GM12878 (cell line): ENCODE measurements around the gene S100P. TPM values are rescaled to one million over a fixed set of nuclear protein-coding genes. Genes with fewer than 3 reads are reported as not detected.

ENCODE experiments used
- ATAC-seq: fragments of 200-7000 bp; cut with Tn5 transposase; 3 replicates; pipeline ENCODE4 v1.9.1; 2020; ENCODE audit warnings: mild to moderate bottlenecking, moderate library complexity
- BruUV-seq: library from RNA; stranded (reverse); fragments of 400-500 nt; replicated peaks from 2 replicates; lab custom pipeline; 2021; lab: Mats Ljungman, UMichigan
- CTCF ChIA-PET: fragments of 300-600 bp; sonication (Branson Sonifier 250); formaldehyde crosslinking; extraction: SDS; loops from one replicate; lab custom pipeline; 2021; ENCODE audit warnings: inconsistent platforms; lab: Yijun Ruan, JAX
- POLR2A ChIA-PET: fragments of 350-600 bp; formaldehyde crosslinking; extraction: SDS; loops from one replicate; lab custom pipeline; 2021; ENCODE audit warnings: inconsistent platforms; lab: Charles Lee
- RAD21 ChIA-PET: fragments of 300-600 bp; sonication (Branson Sonifier 250); formaldehyde crosslinking; loops from one replicate; lab custom pipeline; 2023; ENCODE audit warnings: antibody characterized with exemption; ENCODE audit not compliant: unreplicated experiment; lab: Charles Lee
- SMC1A ChIA-PET: fragments of 300-600 bp; sonication (Branson Sonifier 250); formaldehyde crosslinking; loops from one replicate; lab custom pipeline; 2023; ENCODE audit not compliant: unreplicated experiment, uncharacterized antibody; lab: Charles Lee
- DNase-seq: peaks from one replicate; pipeline ENCODE4 v3.0.0-alpha.2; 2011; ENCODE audit warnings: low read depth, low spot score
- FAIRE-seq: peaks from 3 replicates; lab custom pipeline; 2011; peaks lifted over from hg19 to GRCh38; lab: Jason Lieb, UNC
- H2AFZ ChIP-seq: 2 replicates; pipeline ENCODE4 v1.6.0; 2011; ENCODE audit warnings: low read depth, low read length, control low read depth; ENCODE audit not compliant: control insufficient read depth
- H3K27ac ChIP-seq: 2 replicates; pipeline ENCODE4 v1.5.1; 2011; ENCODE audit warnings: control low read depth; ENCODE audit not compliant: control insufficient read depth, insufficient read depth
- H3K27me3 ChIP-seq, 2 experiments: replicated peaks in 1 of 2; 2 replicates each; pipeline versions ENCODE4 v1.6.0 to v1.6.1; 2011; ENCODE audit warnings: low read length in 1 of 2; ENCODE audit not compliant: control insufficient read depth in 2 of 2, insufficient read depth in 2 of 2
- H3K36me3 ChIP-seq, 2 experiments: 2 replicates each; pipeline ENCODE4 v1.5.1; 2011; ENCODE audit warnings: low read length in 1 of 2; ENCODE audit not compliant: control insufficient read depth in 2 of 2, insufficient read depth in 2 of 2
- H3K4me1 ChIP-seq: 2 replicates; pipeline ENCODE4 v1.6.1; 2011; ENCODE audit warnings: mild to moderate bottlenecking, low read length, moderate library complexity, mixed read lengths; ENCODE audit not compliant: control insufficient read depth, insufficient read depth
- H3K4me2 ChIP-seq: 2 replicates; pipeline ENCODE4 v1.6.0; 2011; ENCODE audit warnings: control low read depth; ENCODE audit not compliant: control insufficient read depth, insufficient read depth
- H3K4me3 ChIP-seq: fragments of 200-600 bp; sonication (generic); 2 replicates; pipeline ENCODE4 v1.5.1; 2016
- H3K79me2 ChIP-seq: 2 replicates; pipeline ENCODE4 v1.6.0; 2011; ENCODE audit warnings: low read length; ENCODE audit not compliant: control insufficient read depth, insufficient read depth
- H3K9ac ChIP-seq: 2 replicates; pipeline ENCODE4 v1.8.0; 2011; ENCODE audit warnings: low read length, control low read depth, mixed read lengths; ENCODE audit not compliant: control insufficient read depth, insufficient read depth
- H3K9me3 ChIP-seq: replicated peaks from 3 replicates; pipeline ENCODE4 v1.5.1; 2011; ENCODE audit warnings: mild to moderate bottlenecking, low read length; ENCODE audit not compliant: control insufficient read depth, insufficient read depth
- H4K20me1 ChIP-seq: 2 replicates; pipeline ENCODE4 v1.6.0; 2011; ENCODE audit not compliant: control insufficient read depth, insufficient read depth
- BHLHE40 ChIP-seq, 2 experiments: fragments of 450-650 bp in 1 of 2; IDR thresholded peaks; 2 replicates each; pipeline ENCODE4 v1.6.1; 2011 to 2017; ENCODE audit warnings: low read depth in 2 of 2, borderline replicate concordance in 1 of 2, improper control_type of control experiment in 1 of 2, low read length in 1 of 2, mild to moderate bottlenecking in 1 of 2
- CREB1 ChIP-seq: IDR thresholded peaks from 2 replicates; pipeline ENCODE4 v1.6.1; 2012; ENCODE audit warnings: low read depth, mild to moderate bottlenecking, inconsistent platforms
- GABPA ChIP-seq: IDR thresholded peaks from 2 replicates; pipeline ENCODE4 v1.6.1; 2014; ENCODE audit warnings: antibody characterized with exemption, low read depth, mild to moderate bottlenecking, inconsistent platforms
- GATAD2B ChIP-seq: fragments of 450-650 bp; conservative IDR thresholded peaks from 2 replicates; pipeline ENCODE4 v1.6.1; 2017; ENCODE audit warnings: low read depth, mild to moderate bottlenecking, moderate library complexity
- MAX ChIP-seq: IDR thresholded peaks from 2 replicates; pipeline ENCODE4 v1.6.1; 2012; ENCODE audit warnings: low read depth, low read length, improper control_type of control experiment
- NR2F1 ChIP-seq: fragments of 450-650 bp; conservative IDR thresholded peaks from 2 replicates; pipeline ENCODE4 v1.6.1; 2017; ENCODE audit warnings: mild to moderate bottlenecking
- RCOR1 ChIP-seq: conservative IDR thresholded peaks from 2 replicates; pipeline ENCODE4 v1.6.1; 2012; ENCODE audit warnings: low read depth, low read length, improper control_type of control experiment
- RFX5 ChIP-seq: IDR thresholded peaks from 2 replicates; pipeline ENCODE4 v1.6.1; 2011; ENCODE audit warnings: low read depth, low read length, improper control_type of control experiment
- SIN3A ChIP-seq: IDR thresholded peaks from 2 replicates; pipeline ENCODE4 v1.6.1; 2012; ENCODE audit warnings: low read depth, low read length, improper control_type of control experiment
- SMC3 ChIP-seq: IDR thresholded peaks from 2 replicates; pipeline ENCODE4 v1.6.1; 2011; ENCODE audit warnings: low read length, improper control_type of control experiment, borderline replicate concordance
- SPI1 ChIP-seq: IDR thresholded peaks from 2 replicates; pipeline ENCODE4 v1.6.1; 2011; ENCODE audit warnings: low read depth, mild to moderate bottlenecking, low read length, moderate library complexity, borderline replicate concordance; ENCODE audit not compliant: insufficient read depth
- SRF ChIP-seq, 2 experiments: IDR thresholded peaks; 2 replicates each; pipeline ENCODE4 v1.6.1; 2011; ENCODE audit warnings: low read depth in 2 of 2, low read length in 2 of 2, mild to moderate bottlenecking in 1 of 2, moderate library complexity in 1 of 2
- TBL1XR1 ChIP-seq: IDR thresholded peaks from 2 replicates; pipeline ENCODE4 v1.6.1; 2012; ENCODE audit warnings: low read depth, low read length, improper control_type of control experiment
- WRNIP1 ChIP-seq: IDR thresholded peaks from 2 replicates; pipeline ENCODE4 v1.6.1; 2011; ENCODE audit warnings: low read depth, low read length, improper control_type of control experiment, borderline replicate concordance
- YBX1 ChIP-seq: fragments of 450-650 bp; IDR thresholded peaks from 2 replicates; pipeline ENCODE4 v1.6.1; 2016; ENCODE audit warnings: antibody characterized with exemption
- ZNF384 ChIP-seq: IDR thresholded peaks from 2 replicates; pipeline ENCODE4 v1.6.1; 2012; ENCODE audit warnings: low read depth, mild to moderate bottlenecking, low read length, improper control_type of control experiment, borderline replicate concordance
- ZNF592 ChIP-seq: fragments of 450-650 bp; IDR thresholded peaks from 2 replicates; pipeline ENCODE4 v1.6.1; 2017; ENCODE audit warnings: mild to moderate bottlenecking, moderate library complexity
- ZSCAN29 ChIP-seq: fragments of 450-650 bp; IDR thresholded peaks from 2 replicates; pipeline ENCODE4 v1.6.1; 2017; ENCODE audit warnings: mild to moderate bottlenecking, moderate library complexity
- ZZZ3 ChIP-seq: IDR thresholded peaks from 2 replicates; pipeline ENCODE4 v1.6.1; 2011; ENCODE audit warnings: low read depth; ENCODE audit not compliant: control insufficient read depth, insufficient read length
- WGBS: methylation state at CpG from one replicate; pipeline ENCODE4 v1.1.6; 2016; ENCODE audit warnings: low lambda C conversion rate; ENCODE audit not compliant: insufficient replicate concordance, insufficient coverage; ENCODE audit errors: missing lambda C conversion rate; 5-methylcytosine and 5-hydroxymethylcytosine counted together
- in situ Hi-C: fragments of 300-500 bp; cut with MboI; formaldehyde crosslinking; loops from 9 replicates; pipeline ENCODE4 v1.14.3; 2018; ENCODE audit warnings: mixed read lengths
- intact Hi-C: fragments of 100-400 bp; cut with micrococcal nuclease; formaldehyde crosslinking; loops from one replicate; pipeline ENCODE4 v1.14.2; 2022; ENCODE audit not compliant: unreplicated experiment
- polyA plus RNA-seq, 11 experiments: library from polyadenylated mRNA; depleted of rRNA in 4 of 11; unstranded in 6 of 11; stranded (reverse) in 5 of 11; fragments of >200 nt; fragmentation: Nextera tagmentation in 4 of 11; fragmentation: Illumina TruSeq in 1 of 11; extraction: Ambion mirVana in 4 of 11; extraction: Trizol in 1 of 11; gene quantifications; 1 replicate in 1 of 11; 2 replicates in 10 of 11; pipeline versions ENCODE4 v1.2.1 to v1.2.3, GENCODE V29; 2011 to 2016; ENCODE audit warnings: inconsistent platforms in 2 of 11, missing spikeins in 2 of 11, low read depth in 1 of 11
- total RNA-seq, 4 experiments: library from RNA; depleted of rRNA in 3 of 4; stranded (reverse); fragments of >200 nt in 3 of 4; fragmentation: Illumina TruSeq in 1 of 4; extraction: Trizol in 1 of 4; gene quantifications; 2 replicates each; pipeline versions ENCODE4 v1.2.1 to v1.2.3, GENCODE V29; 2013 to 2021
- TF ChIP-seq, protein P1 (sequence below): IDR thresholded peaks from 2 replicates; pipeline ENCODE4 v1.6.1; 2011; ENCODE audit warnings: low read depth, mild to moderate bottlenecking, low read length, moderate library complexity, borderline replicate concordance; ENCODE audit errors: extremely low read depth

Gene S100P
- total and polyA plus RNA-seq, 10 of the 15 experiments (the other 5 are each of a cell fraction or from before 2014, with no cell fraction given), result 0.90 TPM; not detected in 9

DNA sequence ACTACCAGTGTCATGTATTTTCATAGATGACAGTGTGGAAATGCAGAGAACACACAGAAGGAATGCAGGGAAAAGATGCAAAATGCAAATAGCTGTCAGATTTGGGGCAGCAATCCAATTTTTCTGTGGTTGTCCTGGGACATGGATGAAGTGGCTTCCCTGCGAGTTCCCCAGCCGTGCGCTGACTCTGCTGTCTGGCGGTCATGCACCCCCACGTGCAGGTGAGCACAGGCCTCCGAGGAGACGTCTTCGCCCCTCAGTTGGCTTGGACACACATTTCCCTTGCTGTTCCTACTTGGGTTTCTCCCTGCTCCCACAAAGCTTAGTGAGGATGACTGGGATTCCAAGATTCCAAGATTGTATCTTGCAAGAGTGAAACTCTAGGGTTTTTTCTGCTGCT lies 46.7 kb downstream of the S100P start:
- no peaks in the 10 kb centered on the region for H3K79me2 ChIP-seq
- in situ Hi-C loops, result no loop called here
- RAD21 ChIA-PET, result no interaction called here

More for the DNA sequence above, 46.7 kb downstream of the S100P start:
- ChIA-PET POLR2A (no interaction called here), CTCF (interaction anchor here (1.0 kb wide), 1 partner anchor 133 kb away, joined by 3 read pairs; no protein-coding TSS in a partner anchor), SMC1A (no interaction called here)
- Histone ChIP-seq H3K27me3 (no peaks in the 10 kb centered on the region; a peak in 1 of 4 replicates), H3K4me1 (peaks cover 10% of the 10 kb centered on the region), H3K4me2 (no peak overlapping the region), H3K9me3 (no peaks in the 10 kb centered on the region; the same call in 2 of the 3 replicates), H3K9ac (no peak overlapping the region), H3K36me3 (no peaks in the 10 kb centered on the region), H3K4me3 (no peak overlapping the region), H2AFZ (no peak overlapping the region), H4K20me1 (no peaks in the 10 kb centered on the region), H3K27ac (no peak overlapping the region)
- ATAC-seq, result no peak
- no peak for DNase-seq
- FAIRE-seq, result no peak
- 98% methylated on average over 8 of the region's 8 CpGs for WGBS
- TF ChIP-seq TBL1XR1 (no peak), ZNF384 (no peak), ZSCAN29 (no peak), RCOR1 (no peak), WRNIP1 (no peak), RFX5 (no peak), ZNF592 (no peak), SRF (IDR thresholded peaks at IDR 0.05; ENCODE audit: low read depth in 2 of 2, low read length in 2 of 2) (no peak), ZZZ3 (no peak), GABPA (no peak), SMC3 (no peak), GATAD2B (no peak), SIN3A (no peak), MAX (no peak), YBX1 (no peak), NR2F1 (no peak), SPI1 (no peak), CREB1 (no peak), BHLHE40 (IDR thresholded peaks at IDR 0.05; ENCODE audit: borderline replicate concordance in 1 of 2, low read depth in 2 of 2, low read length in 1 of 2) (no peak)
- TF ChIP-seq, protein P1, sequence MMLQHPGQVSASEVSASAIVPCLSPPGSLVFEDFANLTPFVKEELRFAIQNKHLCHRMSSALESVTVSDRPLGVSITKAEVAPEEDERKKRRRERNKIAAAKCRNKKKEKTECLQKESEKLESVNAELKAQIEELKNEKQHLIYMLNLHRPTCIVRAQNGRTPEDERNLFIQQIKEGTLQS, result no peak
- no TSS peak for BruUV-seq
- intact Hi-C loops, result no loop called here
